GM10248 (cell line): ENCODE results near the gene BANP.
"Not testable (repeated sequence)": the region's sequence is repeated elsewhere in the genome, so short reads cannot be mapped to it uniquely, and the experiment has no call there.

ENCODE experiments used
- CTCF ChIA-PET: fragments of 300-600 bp; sonication (Branson Sonifier 250); formaldehyde crosslinking; extraction: SDS; loops from one replicate; lab custom pipeline; 2021; ENCODE audit warnings: antibody characterized with exemption; lab: Yijun Ruan, JAX
- POLR2A ChIA-PET: fragments of 350-650 bp; sonication (Branson Sonifier 250); formaldehyde crosslinking; extraction: SDS; loops from one replicate; lab custom pipeline; 2020; ENCODE audit warnings: antibody characterized with exemption; lab: Yijun Ruan, JAX
- DNase-seq: peaks from one replicate; pipeline ENCODE4 v3.0.0; 2012; ENCODE audit errors: extremely low spot score
- CTCF ChIP-seq: IDR thresholded peaks from 2 replicates; pipeline ENCODE4 v1.5.1; 2012; ENCODE audit warnings: mild to moderate bottlenecking, low read depth; ENCODE audit errors: extremely low read depth, missing control alignments, control extremely low read depth

BANP gene

GRCh38 chr16:88094900-88095299, 143.7 kb downstream of the BANP start:
- POLR2A ChIA-PET: interaction anchor here (0.6 kb wide), 1 partner anchor 14 kb away, joined by 5 read pairs; no protein-coding TSS in a partner anchor
- DNase-seq, CTCF ChIA-PET: not testable (repeated sequence)

GRCh38 chr16:88096659-88097058, 145.4 kb downstream of the BANP start:
- CTCF ChIA-PET, POLR2A ChIA-PET, DNase-seq: not testable (repeated sequence)

GRCh38 chr16:88098731-88099562, 147.7 kb downstream of the BANP start:
- DNase-seq, POLR2A ChIA-PET, CTCF ChIA-PET: not testable (repeated sequence)

GRCh38 chr16:88099563-88099890, 148.3 kb downstream of the BANP start:
- no peak for DNase-seq
- POLR2A ChIA-PET: no interaction called here
- no peak for TF ChIP-seq CTCF
- CTCF ChIA-PET: no interaction called here

- CTCF ChIA-PET, DNase-seq, POLR2A ChIA-PET: not testable (repeated sequence)
Measured at GRCh38 chr16:88099956-88100355, 148.7 kb downstream of the BANP start.

- POLR2A ChIA-PET, CTCF ChIA-PET, DNase-seq: not testable (repeated sequence)
Measured at GRCh38 chr16:88100801-88101622, 149.8 kb downstream of the BANP start.

GRCh38 chr16:88101623-88102105, 150.4 kb downstream of the BANP start:
- DNase-seq, CTCF ChIA-PET, POLR2A ChIA-PET: not testable (repeated sequence)

GRCh38 chr16:88102597-88102996, 151.4 kb downstream of the BANP start:
- CTCF ChIA-PET: no interaction called here

GRCh38 chr16:88103011-88103410, 151.8 kb downstream of the BANP start:
- ChIA-PET POLR2A (interaction anchor here (0.7 kb wide), 1 partner anchor 9 kb away, joined by 3 read pairs; no protein-coding TSS in a partner anchor), CTCF (no interaction called here)
- TF ChIP-seq CTCF: no peak
- DNase-seq: no peak

More at GRCh38 chr16:88102597-88102996, 151.4 kb downstream of the BANP start:
- DNase-seq: no peak
- POLR2A ChIA-PET: interaction anchor here (0.7 kb wide), 1 partner anchor 10 kb away, joined by 3 read pairs; no protein-coding TSS in a partner anchor
- no peak for TF ChIP-seq CTCF
